Endothelial cell of umbilical vein (primary cell): Measurements from ENCODE around the gene MYH14. TPM values are rescaled to one million over a fixed set of nuclear protein-coding genes. Genes with fewer than 3 reads are reported as not detected.

Experiments used
- BruUV-seq: library from RNA; stranded (reverse); fragments of 400-500 nt; replicated peaks from 2 replicates; lab custom pipeline; 2021; lab: Mats Ljungman, UMichigan
- CTCF ChIA-PET: fragments of 300-600, 350-600 bp; sonication (Branson Sonifier 250); formaldehyde crosslinking; loops from one replicate; lab custom pipeline; 2021; ENCODE audit warnings: antibody characterized with exemption, inconsistent platforms; lab: Charles Lee
- POLR2A ChIA-PET: fragments of 300-600, 350-600 bp; sonication (Branson Sonifier 250); formaldehyde crosslinking; loops from one replicate; lab custom pipeline; 2021; ENCODE audit warnings: antibody characterized with exemption, inconsistent platforms; lab: Charles Lee
- DNase-seq: peaks from one replicate; pipeline ENCODE4 v3.0.0-alpha.2; 2011; ENCODE audit warnings: low read depth, low spot score
- FAIRE-seq: peaks from 2 replicates; lab custom pipeline; 2011; peaks lifted over from hg19 to GRCh38; lab: Jason Lieb, UNC
- H2AFZ ChIP-seq: 2 replicates; pipeline ENCODE4 v1.6.0; 2012; ENCODE audit warnings: low read depth, low read length, control low read depth, inconsistent platforms
- H3K27ac ChIP-seq: 2 replicates; pipeline ENCODE4 v1.5.1; 2011; ENCODE audit warnings: low read depth, mild to moderate bottlenecking, control low read depth, low read length, moderate library complexity; ENCODE audit not compliant: insufficient read depth
- H3K27me3 ChIP-seq, 2 experiments: 2 replicates each; pipeline versions ENCODE4 v1.6.0 to v1.6.1; 2011; ENCODE audit warnings: low read length in 2 of 2, mixed read lengths in 1 of 2; ENCODE audit not compliant: control insufficient read depth in 2 of 2, insufficient read depth in 2 of 2
- H3K36me3 ChIP-seq, 2 experiments: 2 replicates in 1 of 2; 3 replicates in 1 of 2; pipeline ENCODE4 v1.5.1; 2011; ENCODE audit warnings: low read length in 2 of 2, mild to moderate bottlenecking in 1 of 2, moderate library complexity in 1 of 2; ENCODE audit not compliant: control insufficient read depth in 2 of 2, insufficient read depth in 2 of 2; ENCODE audit errors: extremely low read depth in 1 of 2
- H3K4me1 ChIP-seq: 3 replicates; pipeline ENCODE4 v1.5.1; 2011; ENCODE audit warnings: mild to moderate bottlenecking, low read length; ENCODE audit not compliant: control insufficient read depth, insufficient read depth; ENCODE audit errors: extremely low read depth
- H3K4me2 ChIP-seq: 2 replicates; pipeline ENCODE4 v1.6.1; 2011; ENCODE audit warnings: low read length, control low read depth, mixed read lengths; ENCODE audit not compliant: insufficient read depth
- H3K4me3 ChIP-seq, 3 experiments: fragments of 200-600 bp in 1 of 3; sonication (generic), shearing (Covaris generic) in 1 of 3; replicated peaks in 1 of 3; 2 replicates each; pipeline ENCODE4 v1.5.1; 2011 to 2016; ENCODE audit warnings: control low read depth in 3 of 3, low read length in 3 of 3, mild to moderate bottlenecking in 2 of 3, inconsistent platforms in 1 of 3, low read depth in 1 of 3, moderate library complexity in 1 of 3; ENCODE audit not compliant: insufficient read depth in 1 of 3
- H3K79me2 ChIP-seq: 2 replicates; pipeline ENCODE4 v1.6.0; 2012; ENCODE audit warnings: low read length, inconsistent platforms; ENCODE audit not compliant: control insufficient read depth, insufficient read depth
- H3K9ac ChIP-seq: replicated peaks from 2 replicates; pipeline ENCODE3; 2011; ENCODE audit warnings: low read length, control low read depth; ENCODE audit not compliant: insufficient read depth; ENCODE audit errors: extremely low read depth
- H3K9me1 ChIP-seq: replicated peaks from 3 replicates; pipeline ENCODE4 v1.6.0; 2011; ENCODE audit warnings: mild to moderate bottlenecking, low read length; ENCODE audit not compliant: control insufficient read depth, insufficient read depth; ENCODE audit errors: extremely low read depth
- H3K9me3 ChIP-seq: replicated peaks from 2 replicates; pipeline ENCODE4 v1.5.1; 2012; ENCODE audit warnings: low read length, inconsistent platforms; ENCODE audit not compliant: control insufficient read depth, insufficient read depth
- H4K20me1 ChIP-seq: replicated peaks from 2 replicates; pipeline ENCODE3; 2011; ENCODE audit warnings: mild to moderate bottlenecking, low read length; ENCODE audit not compliant: control insufficient read depth, insufficient read depth; ENCODE audit errors: extremely low read depth
- CTCF ChIP-seq, 2 donors: IDR thresholded peaks; 1 replicate in 1 of 2; 2 replicates in 1 of 2; pipeline ENCODE4 v1.5.1; 2011; ENCODE audit warnings: low read length in 2 of 2, mild to moderate bottlenecking in 2 of 2, moderate library complexity in 2 of 2, control low read depth in 1 of 2, inconsistent platforms in 1 of 2, low read depth in 1 of 2; ENCODE audit not compliant: insufficient read depth in 1 of 2; ENCODE audit errors: extremely low read depth in 1 of 2
- EZH2 ChIP-seq: IDR thresholded peaks from 2 replicates; pipeline ENCODE4 v1.6.1; 2012; ENCODE audit warnings: borderline replicate concordance, low read depth, mild to moderate bottlenecking, moderate library complexity, low read length, inconsistent platforms; ENCODE audit not compliant: severe bottlenecking
- FOS ChIP-seq: IDR thresholded peaks from 2 replicates; pipeline ENCODE4 v1.6.1; 2011; ENCODE audit warnings: mild to moderate bottlenecking, low read length, moderate library complexity, borderline replicate concordance; ENCODE audit not compliant: insufficient read depth
- GATA2 ChIP-seq: IDR thresholded peaks from 2 replicates; pipeline ENCODE4 v1.7.0; 2011; ENCODE audit warnings: low read depth, mild to moderate bottlenecking, moderate library complexity, mixed read lengths, low read length; ENCODE audit not compliant: insufficient read length, insufficient read depth
- JUN ChIP-seq: IDR thresholded peaks from 2 replicates; pipeline ENCODE4 v1.6.1; 2011; ENCODE audit warnings: borderline replicate concordance, low read depth; ENCODE audit not compliant: insufficient read length, insufficient read depth
- MYC ChIP-seq: IDR thresholded peaks from one replicate; pipeline ENCODE4 v1.6.1; 2011; ENCODE audit warnings: mild to moderate bottlenecking, low read depth, low read length
- POLR2A ChIP-seq: IDR thresholded peaks from 2 replicates; pipeline ENCODE4 v1.6.1; 2012; ENCODE audit warnings: low read depth, mild to moderate bottlenecking, control low read depth, low read length
- POLR2AphosphoS5 ChIP-seq: IDR thresholded peaks from 2 replicates; pipeline ENCODE4 v1.6.1; 2012; ENCODE audit warnings: low read depth, mild to moderate bottlenecking, control low read depth, low read length, moderate library complexity; ENCODE audit not compliant: insufficient read depth
- dilution Hi-C: fragments of 300-500 bp; cut with MboI; formaldehyde crosslinking; loops from one replicate; pipeline ENCODE4 v1.15.0; 2019; ENCODE audit warnings: low sequenced_read_pairs; ENCODE audit not compliant: extremely low pct_ligation_motif_present
- intact Hi-C: fragments of 100-400 bp; cut with micrococcal nuclease; formaldehyde crosslinking; loops from one replicate; pipeline ENCODE4 v1.10.0; 2022
- polyA plus RNA-seq, 4 experiments: library from polyadenylated mRNA; depleted of rRNA in 3 of 4; stranded (reverse) in 3 of 4; unstranded in 1 of 4; fragments of >200 nt; gene quantifications; 2 replicates each; pipeline versions ENCODE4 v1.2.1 to v1.2.3, GENCODE V29; 2011 to 2012; ENCODE audit warnings: missing spikeins in 1 of 4
- total RNA-seq: library from RNA; stranded (reverse); gene quantifications from 2 replicates; pipeline ENCODE4 v1.2.3, GENCODE V29; 2021

Gene MYH14
- total and polyA plus RNA-seq, 2 donors (not counting 3 experiments of a cell fraction or from before 2014, with no cell fraction given) = 0.13 TPM; not detected in 1

GRCh38 chr19:50272263-50272897 lies 69.0 kb downstream of the MYH14 start:
- dilution Hi-C loops = no loop called here

More at GRCh38 chr19:50272263-50272897, 69.0 kb downstream of the MYH14 start:
- Histone ChIP-seq H3K4me1 (no peaks in the 10 kb centered on the region), H2AFZ (no peak overlapping the region), H4K20me1 (no peaks in the 10 kb centered on the region), H3K27ac (no peak overlapping the region), H3K9me1 (no peaks in the 10 kb centered on the region), H3K79me2 (no peaks in the 10 kb centered on the region), H3K9ac (no peak overlapping the region), H3K4me3 (no peak overlapping the region), H3K36me3 (no peaks in the 10 kb centered on the region), H3K4me2 (no peak overlapping the region), H3K27me3 (no peaks in the 10 kb centered on the region), H3K9me3 (no peaks in the 10 kb centered on the region)
- no TSS peak for BruUV-seq
- ChIA-PET CTCF (interaction anchor here (0.7 to 2.4 kb wide), 6 partner anchors 10 to 57 kb away, joined by 3 to 8 read pairs (median 4); partner anchors contain the start of gene KCNC3), POLR2A (interaction anchor here (0.6 kb wide), 1 partner anchor 216 kb away, joined by 3 read pairs; no protein-coding TSS in a partner anchor)
- intact Hi-C loops = no loop called here
- no peak for DNase-seq
- FAIRE-seq = no peak
- TF ChIP-seq FOS = no peak
- no peak for TF ChIP-seq JUN
- no peak for TF ChIP-seq POLR2A
- no peak for TF ChIP-seq GATA2
- no peak for TF ChIP-seq POLR2AphosphoS5
- no peak for TF ChIP-seq MYC
- no peak for TF ChIP-seq CTCF (IDR thresholded peaks at IDR 0.05; ENCODE audit: extremely low read depth in 1 of 2, insufficient read depth in 1 of 2, low read depth in 1 of 2, low read length in 2 of 2)
- TF ChIP-seq EZH2 = no peak
